Stimulated activated CD4-positive, alpha-beta T cell treated with anti-CD3 and anti-CD28 coated beads, Interleukin-4, amount 100 ng/mL, for 48 hours (primary cell): ENCODE data around the gene UBE2QL1.

Source experiments
- DNase-seq, 2 donors: peaks; one replicate each; pipeline ENCODE4 v3.0.0-alpha.2; 2020; ENCODE audit warnings: low read depth in 2 of 2

UBE2QL1 gene

GRCh38 chr5:6427694-6428093 is 21.0 kb upstream of the UBE2QL1 start:
- no peak for DNase-seq

- no peak for DNase-seq
Measured at GRCh38 chr5:6430418-6431028, 18.1 kb upstream of the UBE2QL1 start.

- DNase-seq = no peak
Measured at GRCh38 chr5:6431214-6432195, 17.2 kb upstream of the UBE2QL1 start.

- no peak for DNase-seq
Measured at GRCh38 chr5:6432206-6432605, 16.5 kb upstream of the UBE2QL1 start.

GRCh38 chr5:6434731-6435130 is 13.9 kb upstream of the UBE2QL1 start:
- DNase-seq = no peak

- no peak for DNase-seq
Measured at GRCh38 chr5:6435356-6435755, 13.3 kb upstream of the UBE2QL1 start.

GRCh38 chr5:6436715-6437331 is 11.8 kb upstream of the UBE2QL1 start:
- DNase-seq = no peak

- no peak for DNase-seq
Measured at GRCh38 chr5:6439588-6440550, 8.8 kb upstream of the UBE2QL1 start.

- DNase-seq = no peak
Measured at GRCh38 chr5:6442333-6442732, 6.3 kb upstream of the UBE2QL1 start.

- no peak for DNase-seq
Measured at GRCh38 chr5:6443326-6443725, 5.3 kb upstream of the UBE2QL1 start.

GRCh38 chr5:6446042-6446441 is 2.6 kb upstream of the UBE2QL1 start:
- DNase-seq = no peak

- no peak for DNase-seq
Measured at GRCh38 chr5:6446626-6447309, 1.9 kb upstream of the UBE2QL1 start.

- DNase-seq = no peak
Measured at GRCh38 chr5:6447384-6448140, 1.1 kb upstream of the UBE2QL1 start.

- DNase-seq = no peak
Measured at GRCh38 chr5:6448141-6448491, 543 bp upstream of the UBE2QL1 start.

GRCh38 chr5:6449465-6450158 is 953 bp downstream of the UBE2QL1 start:
- DNase-seq = no peak

- no peak for DNase-seq
Measured at GRCh38 chr5:6450319-6450833, 1.7 kb downstream of the UBE2QL1 start.

- DNase-seq = no peak
Measured at GRCh38 chr5:6452622-6453504, 4.2 kb downstream of the UBE2QL1 start.

GRCh38 chr5:6453937-6454560 is 5.4 kb downstream of the UBE2QL1 start:
- no peak for DNase-seq
